Thoracic aorta (tissue), 2 donors: ENCODE measurements around the gene WEE2. TPM values are rescaled to one million over a fixed set of nuclear protein-coding genes. Genes with fewer than 3 reads are reported as not detected.
A peak's percentile ranks its signal among the peaks of the same experiment; 100 is the strongest.
"Not testable (repeated sequence)": the region's sequence is repeated elsewhere in the genome, so short reads cannot be mapped to it uniquely, and the experiment has no call there.

Source experiments
- ATAC-seq: fragments of 150-250 bp; one replicate; pipeline ENCODE4 v1.8.0; 2017; ENCODE audit warnings: low read depth; ENCODE audit not compliant: insufficient number of reproducible peaks, low FRiP score
- DNase-seq: peaks from one replicate; pipeline ENCODE4 v3.0.0-alpha.2; 2020; ENCODE audit warnings: low spot score
- H3K27ac ChIP-seq, 2 donors: fragments of 200-600 bp; sonication (generic); 1 replicate in 1 of 2; 2 replicates in 1 of 2; pipeline ENCODE4 v1.5.1; 2016; ENCODE audit warnings: mild to moderate bottlenecking in 2 of 2, moderate library complexity in 2 of 2
- H3K27me3 ChIP-seq: fragments of 200-600 bp; sonication (generic); replicated peaks from 2 replicates; pipeline ENCODE4 v1.6.0; 2016; ENCODE audit warnings: mild to moderate bottlenecking; ENCODE audit not compliant: insufficient read depth
- H3K36me3 ChIP-seq: fragments of 200-600 bp; sonication (generic); one replicate; pipeline ENCODE4 v1.5.1; 2016
- H3K4me1 ChIP-seq, 2 donors: fragments of 200-600 bp; sonication (generic); 1 replicate in 1 of 2; 2 replicates in 1 of 2; pipeline versions ENCODE4 v1.5.1 to v1.6.0; 2016; ENCODE audit warnings: low read depth in 2 of 2, mild to moderate bottlenecking in 1 of 2; ENCODE audit not compliant: control insufficient read depth in 1 of 2
- H3K4me3 ChIP-seq: fragments of 200-600 bp; sonication (generic); 2 replicates; pipeline ENCODE4 v1.5.1; 2016; ENCODE audit warnings: mild to moderate bottlenecking
- H3K9me3 ChIP-seq: fragments of 200-600 bp; sonication (generic); 2 replicates; pipeline ENCODE4 v1.5.1; 2016
- total RNA-seq, 2 donors: library from RNA; depleted of rRNA; stranded (reverse); fragments of >200 nt; gene quantifications; one replicate each; pipeline versions ENCODE4 v1.1.0 to v1.2.3, GENCODE V29; 2016
- TF ChIP-seq, protein P1 (sequence below): fragments of 200-600 bp; sonication (generic); IDR thresholded peaks from one replicate; pipeline ENCODE4 v1.5.1; 2019; ENCODE audit warnings: antibody characterized with exemption

Gene WEE2
- total RNA-seq, 2 donors from 2014 or later, result not detected

DNA sequence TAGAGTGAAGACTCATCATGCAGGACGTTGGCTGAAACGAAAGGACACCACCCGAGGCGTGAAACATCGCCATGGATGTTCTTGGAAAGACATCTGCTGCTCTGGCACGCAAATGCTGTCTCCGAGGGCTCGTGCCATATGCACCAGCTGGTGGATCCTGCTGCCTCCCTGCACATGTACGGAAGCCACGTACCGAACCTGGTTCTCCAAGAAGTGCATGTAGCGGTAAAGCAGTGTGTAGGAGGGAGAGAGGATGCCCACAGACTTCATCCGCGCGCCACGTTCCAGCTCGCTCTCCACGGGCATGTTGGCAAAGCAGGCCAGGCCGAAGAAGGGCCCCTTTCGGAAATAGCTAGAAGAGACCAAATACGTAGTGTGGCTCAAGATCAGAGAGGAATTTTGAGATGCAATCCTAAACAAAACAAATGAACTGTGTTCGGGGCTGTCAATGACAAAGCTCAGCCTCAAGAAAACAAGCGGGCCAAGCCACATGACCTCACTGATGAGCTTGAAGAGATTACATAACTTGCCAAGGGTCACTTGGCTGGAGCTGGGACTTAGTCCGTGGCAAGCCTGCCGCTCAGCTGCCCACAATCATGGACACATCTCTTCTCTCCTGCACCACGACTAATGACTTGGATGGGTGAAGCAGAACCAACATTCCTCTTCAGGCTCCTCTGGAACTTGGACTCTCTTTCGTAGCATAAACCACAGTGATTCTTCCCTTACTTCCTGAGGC is 22.7 kb upstream of the WEE2 start:
- ATAC-seq (no peak), DNase-seq (no peak)
- no peaks in the 10 kb centered on the region for H3K27me3 ChIP-seq
- H3K36me3 ChIP-seq, result peaks cover 31% of the 10 kb centered on the region
- H3K27ac ChIP-seq, result no peak overlapping the region
- H3K4me1 ChIP-seq, result peaks cover 12 to 16% of the 10 kb centered on the region in 2 donors
- H3K9me3 ChIP-seq, result no peaks in the 10 kb centered on the region
- no peak overlapping the region for H3K4me3 ChIP-seq
- TF ChIP-seq, protein P1, sequence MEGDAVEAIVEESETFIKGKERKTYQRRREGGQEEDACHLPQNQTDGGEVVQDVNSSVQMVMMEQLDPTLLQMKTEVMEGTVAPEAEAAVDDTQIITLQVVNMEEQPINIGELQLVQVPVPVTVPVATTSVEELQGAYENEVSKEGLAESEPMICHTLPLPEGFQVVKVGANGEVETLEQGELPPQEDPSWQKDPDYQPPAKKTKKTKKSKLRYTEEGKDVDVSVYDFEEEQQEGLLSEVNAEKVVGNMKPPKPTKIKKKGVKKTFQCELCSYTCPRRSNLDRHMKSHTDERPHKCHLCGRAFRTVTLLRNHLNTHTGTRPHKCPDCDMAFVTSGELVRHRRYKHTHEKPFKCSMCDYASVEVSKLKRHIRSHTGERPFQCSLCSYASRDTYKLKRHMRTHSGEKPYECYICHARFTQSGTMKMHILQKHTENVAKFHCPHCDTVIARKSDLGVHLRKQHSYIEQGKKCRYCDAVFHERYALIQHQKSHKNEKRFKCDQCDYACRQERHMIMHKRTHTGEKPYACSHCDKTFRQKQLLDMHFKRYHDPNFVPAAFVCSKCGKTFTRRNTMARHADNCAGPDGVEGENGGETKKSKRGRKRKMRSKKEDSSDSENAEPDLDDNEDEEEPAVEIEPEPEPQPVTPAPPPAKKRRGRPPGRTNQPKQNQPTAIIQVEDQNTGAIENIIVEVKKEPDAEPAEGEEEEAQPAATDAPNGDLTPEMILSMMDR, result no peak

DNA sequence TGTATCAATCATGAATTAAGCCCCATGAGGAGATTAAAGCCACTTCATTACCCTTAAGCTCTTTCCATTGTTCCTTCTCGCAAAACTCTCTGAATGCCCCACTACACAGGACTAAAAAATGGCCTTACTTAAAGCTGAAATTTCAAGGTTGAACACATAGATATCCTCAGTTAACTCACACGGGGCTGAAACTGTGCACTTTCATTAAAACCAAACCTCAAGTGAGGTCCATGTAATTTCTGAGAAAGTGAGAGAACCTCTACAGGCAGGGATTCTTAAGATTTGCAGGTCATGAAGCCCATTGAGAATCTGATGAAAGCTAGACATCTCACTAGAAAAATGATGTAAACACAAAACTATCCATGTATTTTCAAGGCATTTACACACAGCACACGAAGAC is 22.1 kb upstream of the WEE2 start:
- Histone ChIP-seq H3K27ac (no peak overlapping the region), H3K4me3 (no peak overlapping the region), H3K27me3 (no peaks in the 10 kb centered on the region), H3K36me3 (peaks cover 27% of the 10 kb centered on the region), H3K4me1 (peaks cover 12 to 16% of the 10 kb centered on the region in 2 donors), H3K9me3 (no peaks in the 10 kb centered on the region)
- ATAC-seq, result no peak
- DNase-seq, result no peak
- TF ChIP-seq, protein P1, result no peak

DNA sequence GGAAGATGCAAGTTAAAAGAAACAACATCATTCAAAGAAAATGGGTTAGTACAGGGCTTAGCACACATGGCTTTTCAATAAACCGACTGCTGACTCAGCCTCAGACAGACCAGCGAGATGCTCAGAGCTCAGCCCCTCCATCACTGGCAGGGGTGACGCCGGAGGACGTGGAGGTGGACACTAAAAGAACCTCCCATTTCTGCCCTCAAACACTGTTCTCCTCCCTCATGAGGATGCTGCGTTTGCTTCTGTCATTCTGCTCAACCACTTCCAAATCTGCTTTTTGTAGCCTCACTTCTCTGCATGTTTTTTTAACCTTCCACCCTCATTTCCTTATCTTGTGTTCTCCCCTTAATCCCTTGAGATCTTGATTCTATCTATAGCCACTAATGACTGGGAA is 21.5 kb upstream of the WEE2 start:
- TF ChIP-seq, protein P1, result no peak
- Histone ChIP-seq H3K9me3 (no peaks in the 10 kb centered on the region), H3K4me3 (peak overlapping the region; percentile 63), H3K4me1 (peaks cover 12 to 16% of the 10 kb centered on the region in 2 donors), H3K36me3 (peaks cover 21% of the 10 kb centered on the region), H3K27ac (peak overlapping the region; percentile 53 to 65), H3K27me3 (no peaks in the 10 kb centered on the region)
- ATAC-seq, result no peak
- DNase-seq, result no peak

DNA sequence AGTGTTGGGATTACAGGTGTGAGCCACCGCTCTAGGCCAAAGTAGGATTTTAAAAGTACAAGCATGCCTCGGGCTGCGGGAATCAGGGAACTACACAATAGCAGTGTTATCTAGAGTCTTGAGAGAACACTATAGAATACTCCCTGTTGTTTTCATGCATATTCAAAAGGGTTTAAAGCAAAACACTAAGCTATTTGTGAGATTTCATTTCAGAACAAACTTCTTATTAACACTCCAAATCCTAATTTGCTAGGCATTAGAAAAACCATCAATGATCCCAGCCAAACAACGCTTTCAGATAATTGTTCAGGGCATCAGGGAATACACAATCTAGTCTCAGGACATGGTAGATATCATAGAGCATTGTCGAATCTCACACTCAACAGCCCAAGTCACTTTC is 20.1 kb upstream of the WEE2 start:
- no peaks in the 10 kb centered on the region for H3K9me3 ChIP-seq
- peak overlapping the region; percentile 63 for H3K4me3 ChIP-seq
- DNase-seq (no peak), ATAC-seq (no peak)
- H3K27ac ChIP-seq, result peak overlapping the region in 1 of 2 donors; percentile 65
- TF ChIP-seq, protein P1, result no peak
- no peaks in the 10 kb centered on the region for H3K27me3 ChIP-seq
- H3K36me3 ChIP-seq, result peaks cover 14% of the 10 kb centered on the region
- peaks cover 12 to 16% of the 10 kb centered on the region in 2 donors for H3K4me1 ChIP-seq

DNA sequence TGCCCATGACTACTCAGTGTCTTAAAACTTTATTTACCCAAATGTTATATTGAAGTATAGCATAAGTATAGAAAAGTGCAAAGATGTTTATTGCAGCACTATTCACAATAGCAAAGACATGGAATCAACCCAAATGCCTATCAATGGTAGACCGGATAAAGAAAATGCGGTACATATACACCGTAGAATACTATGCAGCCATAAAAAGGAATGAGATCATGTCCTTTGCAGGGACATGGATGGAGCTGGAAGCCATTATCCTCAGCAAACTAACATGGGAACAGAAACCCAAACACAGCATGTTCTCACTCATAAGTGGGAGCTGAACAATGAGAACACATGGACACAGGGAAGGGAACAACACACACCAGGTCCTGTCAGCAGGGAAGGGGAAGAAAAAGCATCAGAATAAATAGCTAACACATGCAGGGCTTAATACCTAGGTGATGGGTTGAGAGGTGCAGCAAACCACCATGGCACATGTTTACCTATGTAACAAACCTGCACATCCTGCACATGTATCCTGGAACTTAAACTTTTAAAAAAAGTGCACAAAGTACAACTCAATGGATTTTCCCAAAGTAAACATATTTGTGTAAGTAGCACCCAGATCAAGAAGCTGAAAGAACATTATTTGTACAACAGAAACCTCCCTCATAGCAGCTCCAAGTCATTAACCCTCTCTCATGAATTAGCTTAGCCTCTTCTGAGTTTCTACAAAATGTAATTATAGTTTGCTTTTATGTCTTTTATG is 18.9 kb upstream of the WEE2 start:
- not testable (repeated sequence) for H3K4me3 ChIP-seq, H3K27ac ChIP-seq, DNase-seq, H3K27me3 ChIP-seq, ATAC-seq, H3K9me3 ChIP-seq
- H3K4me1 ChIP-seq, result peaks cover 12 to 16% of the 10 kb centered on the region in 2 donors
- peaks cover 14% of the 10 kb centered on the region for H3K36me3 ChIP-seq
